DOHH2 (cell line): ENCODE measurements around the gene ROBO1.

Experiments
- CTCF ChIP-seq: fragments of 200-600 bp; sonication (generic); IDR thresholded peaks from one replicate; pipeline ENCODE4 v1.5.1; 2014; ENCODE audit warnings: antibody characterized with exemption, mild to moderate bottlenecking, low read depth, low read length; ENCODE audit not compliant: poor library complexity, severe bottlenecking
- EZH2phosphoT487 ChIP-seq: fragments of 200-600 bp; sonication (generic); IDR thresholded peaks from 2 replicates; pipeline ENCODE4 v1.6.1; 2017; ENCODE audit warnings: borderline replicate concordance, mild to moderate bottlenecking, antibody characterized with exemption, low read length, moderate library complexity, mixed read lengths

GRCh38 chr3:78820542-78820941, 947.3 kb downstream of the ROBO1 start:
- TF ChIP-seq CTCF, result no peak
- no peak for TF ChIP-seq EZH2phosphoT487
